Epithelial cell of alveolus of lung (primary cell): ENCODE measurements around the gene NPHS2. TPM values are rescaled to one million over a fixed set of nuclear protein-coding genes. Genes with fewer than 3 reads are reported as not detected.

ENCODE experiments used
- total RNA-seq: library from RNA; depleted of rRNA; stranded (reverse); fragments of >200 nt; gene quantifications from 2 replicates; pipeline ENCODE4 v1.2.1, GENCODE V29; 2015

The NPHS2 gene
- not detected in 2 replicates for total RNA-seq

GRCh38 chr1:179575497-179576314, at the start of gene NPHS2:
NPHS2 (minus strand) TSS chr1:179575948; CDS start chr1:179575864, 84 bp downstream.

GRCh38 chr1:179591592-179592580, 16.1 kb upstream of the NPHS2 start, which contains the start of gene TDRD5:
TDRD5 (plus strand) TSS chr1:179591832; CDS start chr1:179592616, 784 bp downstream.

Other genes starting within 250 kb of the NPHS2 start
- gene AXDND1, start 210.0 kb downstream of the NPHS2 start, total RNA-seq: not detected in 2 replicates
- under 0.01 TPM in 1 of 2 replicates, not detected in the other for gene TDRD5, start 15.9 kb upstream of the NPHS2 start, total RNA-seq
- 0.26 TPM in 1 of 2 replicates, not detected in the other for gene FAM163A, start 167.3 kb upstream of the NPHS2 start, total RNA-seq